Measurements from ENCODE around the gene UTY. TPM values are rescaled to one million over a fixed set of nuclear protein-coding genes. Genes with fewer than 3 reads are reported as not detected.

The UTY gene
- total RNA-seq, 1 donor, result 36.9 TPM

GRCh38 chrY:13474997-13475396 is 4.8 kb downstream of the UTY start:
- no peaks in the 10 kb centered on the region for H3K9me3 ChIP-seq (ENCODE audit: low read depth, low read length)
- DNase-seq (ENCODE audit: insufficient read length, low spot score, missing footprints), result no peak
- H3K27ac ChIP-seq (ENCODE audit: low read depth, low read length), result no peak overlapping the region
- H4K20me1 ChIP-seq (ENCODE audit: insufficient read depth, low read length), result no peaks in the 10 kb centered on the region
- H3K27me3 ChIP-seq (ENCODE audit: insufficient read depth, low read length), result no peaks in the 10 kb centered on the region
- TF ChIP-seq, protein P1, sequence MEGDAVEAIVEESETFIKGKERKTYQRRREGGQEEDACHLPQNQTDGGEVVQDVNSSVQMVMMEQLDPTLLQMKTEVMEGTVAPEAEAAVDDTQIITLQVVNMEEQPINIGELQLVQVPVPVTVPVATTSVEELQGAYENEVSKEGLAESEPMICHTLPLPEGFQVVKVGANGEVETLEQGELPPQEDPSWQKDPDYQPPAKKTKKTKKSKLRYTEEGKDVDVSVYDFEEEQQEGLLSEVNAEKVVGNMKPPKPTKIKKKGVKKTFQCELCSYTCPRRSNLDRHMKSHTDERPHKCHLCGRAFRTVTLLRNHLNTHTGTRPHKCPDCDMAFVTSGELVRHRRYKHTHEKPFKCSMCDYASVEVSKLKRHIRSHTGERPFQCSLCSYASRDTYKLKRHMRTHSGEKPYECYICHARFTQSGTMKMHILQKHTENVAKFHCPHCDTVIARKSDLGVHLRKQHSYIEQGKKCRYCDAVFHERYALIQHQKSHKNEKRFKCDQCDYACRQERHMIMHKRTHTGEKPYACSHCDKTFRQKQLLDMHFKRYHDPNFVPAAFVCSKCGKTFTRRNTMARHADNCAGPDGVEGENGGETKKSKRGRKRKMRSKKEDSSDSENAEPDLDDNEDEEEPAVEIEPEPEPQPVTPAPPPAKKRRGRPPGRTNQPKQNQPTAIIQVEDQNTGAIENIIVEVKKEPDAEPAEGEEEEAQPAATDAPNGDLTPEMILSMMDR (IDR thresholded peaks at IDR 0.05; ENCODE audit: extremely low read depth, low read depth, low read length), result no peak
- no peak overlapping the region for H2AFZ ChIP-seq (ENCODE audit: low read length)
- no peaks in the 10 kb centered on the region for H3K4me1 ChIP-seq (ENCODE audit: insufficient read depth, low read length)
- H3K79me2 ChIP-seq (ENCODE audit: insufficient read depth, low read length), result no peaks in the 10 kb centered on the region
- no peak overlapping the region for H3K4me2 ChIP-seq (ENCODE audit: insufficient read depth, low read length)
- no peak overlapping the region for H3K4me3 ChIP-seq (ENCODE audit: insufficient read depth, low read length)
- H3K36me3 ChIP-seq (ENCODE audit: insufficient read depth, low read length), result no peaks in the 10 kb centered on the region

GRCh38 chrY:13451572-13451971 is 28.3 kb downstream of the UTY start:
- Histone ChIP-seq H2AFZ (ENCODE audit: low read length) (no peak overlapping the region), H3K4me3 (ENCODE audit: insufficient read depth, low read length) (no peak overlapping the region), H4K20me1 (ENCODE audit: insufficient read depth, low read length) (no peaks in the 10 kb centered on the region), H3K4me2 (ENCODE audit: insufficient read depth, low read length) (no peak overlapping the region), H3K27ac (ENCODE audit: low read depth, low read length) (no peak overlapping the region), H3K9me3 (ENCODE audit: low read depth, low read length) (no peaks in the 10 kb centered on the region), H3K36me3 (ENCODE audit: insufficient read depth, low read length) (no peaks in the 10 kb centered on the region), H3K27me3 (ENCODE audit: insufficient read depth, low read length) (no peaks in the 10 kb centered on the region), H3K79me2 (ENCODE audit: insufficient read depth, low read length) (no peaks in the 10 kb centered on the region), H3K4me1 (ENCODE audit: insufficient read depth, low read length) (no peaks in the 10 kb centered on the region)
- TF ChIP-seq, protein P1 (IDR thresholded peaks at IDR 0.05; ENCODE audit: extremely low read depth, low read depth, low read length), result no peak
- DNase-seq (ENCODE audit: insufficient read length, low spot score, missing footprints), result no peak

- DNase-seq (ENCODE audit: insufficient read length, low spot score, missing footprints), result no peak
- Histone ChIP-seq H4K20me1 (ENCODE audit: insufficient read depth, low read length) (no peaks in the 10 kb centered on the region), H3K27me3 (ENCODE audit: insufficient read depth, low read length) (no peaks in the 10 kb centered on the region), H3K9me3 (ENCODE audit: low read depth, low read length) (no peaks in the 10 kb centered on the region), H3K4me2 (ENCODE audit: insufficient read depth, low read length) (no peak overlapping the region), H3K27ac (ENCODE audit: low read depth, low read length) (no peak overlapping the region), H3K79me2 (ENCODE audit: insufficient read depth, low read length) (no peaks in the 10 kb centered on the region), H3K36me3 (ENCODE audit: insufficient read depth, low read length) (no peaks in the 10 kb centered on the region), H2AFZ (ENCODE audit: low read length) (no peak overlapping the region), H3K4me3 (ENCODE audit: insufficient read depth, low read length) (no peak overlapping the region), H3K4me1 (ENCODE audit: insufficient read depth, low read length) (no peaks in the 10 kb centered on the region)
- TF ChIP-seq, protein P1 (IDR thresholded peaks at IDR 0.05; ENCODE audit: extremely low read depth, low read depth, low read length), result no peak
These were observed 29.2 kb downstream of the UTY start for GRCh38 chrY:13450596-13451130.

DNA sequence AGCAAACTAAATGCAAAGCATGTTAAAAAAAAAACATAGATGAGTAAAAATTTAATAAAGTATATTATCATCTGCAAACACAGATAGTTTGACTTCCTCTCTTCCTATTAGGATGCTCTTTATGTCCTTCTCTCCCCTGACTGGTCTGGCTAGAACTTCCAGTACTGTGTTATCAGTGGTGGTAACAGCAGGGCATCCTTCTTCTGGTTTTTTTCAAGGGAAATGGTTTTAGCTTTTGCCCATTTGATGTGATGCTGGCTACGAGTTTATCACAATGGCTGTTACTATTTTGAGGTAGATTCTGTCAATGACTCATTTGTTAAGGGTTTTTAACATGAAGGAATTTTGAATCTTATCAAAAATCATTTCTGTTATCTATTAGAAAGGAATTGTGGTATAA is 34.3 kb downstream of the UTY start:
- Histone ChIP-seq H3K36me3 (ENCODE audit: insufficient read depth, low read length) (no peaks in the 10 kb centered on the region), H2AFZ (ENCODE audit: low read length) (no peak overlapping the region), H3K9me3 (ENCODE audit: low read depth, low read length) (no peaks in the 10 kb centered on the region), H3K4me1 (ENCODE audit: insufficient read depth, low read length) (no peaks in the 10 kb centered on the region), H3K27me3 (ENCODE audit: insufficient read depth, low read length) (no peaks in the 10 kb centered on the region), H3K4me3 (ENCODE audit: insufficient read depth, low read length) (no peak overlapping the region), H4K20me1 (ENCODE audit: insufficient read depth, low read length) (no peaks in the 10 kb centered on the region), H3K27ac (ENCODE audit: low read depth, low read length) (no peak overlapping the region), H3K79me2 (ENCODE audit: insufficient read depth, low read length) (no peaks in the 10 kb centered on the region), H3K4me2 (ENCODE audit: insufficient read depth, low read length) (no peak overlapping the region)
- no peak for DNase-seq (ENCODE audit: insufficient read length, low spot score, missing footprints)
- TF ChIP-seq, protein P1 (IDR thresholded peaks at IDR 0.05; ENCODE audit: extremely low read depth, low read depth, low read length), result no peak

All from osteoblast (primary cell).